Muscle of arm (tissue), 12 donors: ENCODE measurements around the gene TGM1. TPM values are rescaled to one million over a fixed set of nuclear protein-coding genes. Genes with fewer than 3 reads are reported as not detected.
"Not testable (repeated sequence)": the region's sequence is repeated elsewhere in the genome, so short reads cannot be mapped to it uniquely, and the experiment has no call there.

ENCODE experiments used
- DNase-seq: peaks from one replicate; pipeline ENCODE4 v3.0.0-alpha.2; 2013
- polyA plus RNA-seq, 12 donors: library from polyadenylated mRNA; unstranded; fragments of 120-200 nt; gene quantifications; one replicate each; pipeline ENCODE4 v1.2.1, GENCODE V29; 2013; ENCODE audit not compliant: insufficient read length in 12 of 12

The TGM1 gene
- polyA plus RNA-seq, 12 donors = 0.64 to 7.2 (median 1.4) TPM; not detected in 2

- DNase-seq = no peak
Observed at GRCh38 chr14:24255438-24255837, 7.5 kb downstream of the TGM1 start.

GRCh38 chr14:24254630-24255392 is 8.2 kb downstream of the TGM1 start:
- no peak for DNase-seq

- no peak for DNase-seq
Observed at GRCh38 chr14:24253936-24254335, 9.0 kb downstream of the TGM1 start.

GRCh38 chr14:24252289-24253124 is 10.5 kb downstream of the TGM1 start:
- DNase-seq = no peak

GRCh38 chr14:24251880-24252288 is 11.1 kb downstream of the TGM1 start:
- DNase-seq = no peak

GRCh38 chr14:24250354-24250753 is 12.6 kb downstream of the TGM1 start:
- no peak for DNase-seq

GRCh38 chr14:24249230-24250021 is 13.6 kb downstream of the TGM1 start:
- no peak for DNase-seq

GRCh38 chr14:24247422-24247821 is 15.6 kb downstream of the TGM1 start:
- DNase-seq = no peak

GRCh38 chr14:24246765-24247212 is 16.2 kb downstream of the TGM1 start:
- DNase-seq = no peak

- DNase-seq = not testable (repeated sequence)
Observed at GRCh38 chr14:24245350-24245749, 17.6 kb downstream of the TGM1 start.

- DNase-seq = no peak
Observed at GRCh38 chr14:24243336-24243836, 19.6 kb downstream of the TGM1 start.

GRCh38 chr14:24241829-24242443 is 21.0 kb downstream of the TGM1 start:
- no peak for DNase-seq

- DNase-seq = no peak
Observed at GRCh38 chr14:24240110-24240918, 22.7 kb downstream of the TGM1 start.

GRCh38 chr14:24238527-24239037 is 24.4 kb downstream of the TGM1 start:
- no peak for DNase-seq

- no peak for DNase-seq
Observed at GRCh38 chr14:24238123-24238522, 24.9 kb downstream of the TGM1 start.

GRCh38 chr14:24237463-24237955 is 25.5 kb downstream of the TGM1 start:
- DNase-seq = no peak

- no peak for DNase-seq
Observed at GRCh38 chr14:24236689-24237462, 26.1 kb downstream of the TGM1 start.

- DNase-seq = no peak
Observed at GRCh38 chr14:24235804-24236688, 26.9 kb downstream of the TGM1 start.
